HepG2 (cell line): ENCODE results near the gene NTN5. TPM values are rescaled to one million over a fixed set of nuclear protein-coding genes. Genes with fewer than 3 reads are reported as not detected.

Source experiments
- DR1 ChIP-seq: sonication (generic); formaldehyde crosslinking; IDR thresholded peaks from 2 replicates; pipeline ENCODE4 v1.8.0; 2021; ENCODE audit warnings: mild to moderate bottlenecking, missing genetic modification reagents, inconsistent platforms
- GPN1 ChIP-seq: sonication (generic); formaldehyde crosslinking; IDR thresholded peaks from 2 replicates; pipeline ENCODE4 v1.5.1; 2020; ENCODE audit warnings: missing genetic modification reagents, borderline replicate concordance
- IRF1 ChIP-seq: sonication (generic); formaldehyde crosslinking; IDR thresholded peaks from 2 replicates; pipeline ENCODE4 v1.4.0; 2020; ENCODE audit warnings: low read depth, mild to moderate bottlenecking, missing genetic modification reagents
- KDM4B ChIP-seq: sonication (generic); formaldehyde crosslinking; IDR thresholded peaks from 2 replicates; pipeline ENCODE4 v1.4.0; 2020; ENCODE audit warnings: missing genetic modification reagents
- NFE2L1 ChIP-seq: sonication (generic); formaldehyde crosslinking; IDR thresholded peaks from 2 replicates; pipeline ENCODE4 v1.4.0; 2020; ENCODE audit warnings: missing genetic modification reagents, mild to moderate bottlenecking, borderline replicate concordance
- XRCC5 ChIP-seq: fragments of 200-400 bp; formaldehyde crosslinking; optimal IDR thresholded peaks from 2 replicates; pipeline ENCODE3; 2017; ENCODE audit warnings: mild to moderate bottlenecking, low read length
- ZNF124 ChIP-seq: sonication (generic); formaldehyde crosslinking; IDR thresholded peaks from 2 replicates; pipeline ENCODE4 v1.4.0; 2020; ENCODE audit warnings: missing genetic modification reagents
- ZNF160 ChIP-seq: sonication (generic); formaldehyde crosslinking; IDR thresholded peaks from 2 replicates; pipeline ENCODE4 v1.8.0; 2022; ENCODE audit warnings: mild to moderate bottlenecking, inconsistent platforms, missing genetic modification reagents
- ZNF44 ChIP-seq: sonication (generic); formaldehyde crosslinking; IDR thresholded peaks from 2 replicates; pipeline ENCODE4 v1.5.1; 2020; ENCODE audit warnings: mild to moderate bottlenecking, missing genetic modification reagents
- ZNF574 ChIP-seq: sonication (generic); formaldehyde crosslinking; IDR thresholded peaks from 2 replicates; pipeline ENCODE4 v1.4.0; 2020; ENCODE audit warnings: missing genetic modification reagents
- ZNF703 ChIP-seq: sonication (generic); formaldehyde crosslinking; IDR thresholded peaks from 2 replicates; pipeline ENCODE4 v1.5.1; 2020; ENCODE audit warnings: missing genetic modification reagents, mild to moderate bottlenecking, moderate library complexity, borderline replicate concordance
- ZNF768 ChIP-seq: sonication (generic); formaldehyde crosslinking; IDR thresholded peaks from 2 replicates; pipeline ENCODE4 v1.4.0; 2020; ENCODE audit warnings: missing genetic modification reagents
- ZNF879 ChIP-seq: sonication (generic); formaldehyde crosslinking; IDR thresholded peaks from 2 replicates; pipeline ENCODE4 v1.8.1; 2023; ENCODE audit warnings: missing genetic modification reagents
- ZSCAN31 ChIP-seq: sonication (generic); formaldehyde crosslinking; IDR thresholded peaks from 2 replicates; pipeline ENCODE4 v1.5.0; 2020; ENCODE audit warnings: low read depth, mild to moderate bottlenecking, missing genetic modification reagents
- polyA plus RNA-seq, 8 experiments: library from polyadenylated mRNA; depleted of rRNA in 3 of 8; stranded (reverse) in 7 of 8; unstranded in 1 of 8; fragments of >200 nt; fragmentation: Illumina TruSeq in 4 of 8; extraction: Trizol in 4 of 8; gene quantifications; 2 replicates each; pipeline versions ENCODE4 v1.2.1 to v1.2.3, GENCODE V29; 2011 to 2016; ENCODE audit warnings: low read depth in 4 of 8, missing spikeins in 1 of 8, mixed read lengths in 1 of 8; ENCODE audit not compliant: insufficient read depth in 1 of 8
- total RNA-seq, 5 experiments: library from RNA; depleted of rRNA; stranded (reverse); fragments of >200 nt; fragmentation: Illumina TruSeq; extraction: Trizol; gene quantifications; 2 replicates each; pipeline ENCODE4 v1.2.3, GENCODE V29; 2016; ENCODE audit warnings: low read depth in 1 of 5
- TF ChIP-seq, protein P1 (sequence below): IDR thresholded peaks from 2 replicates; pipeline ENCODE4 v1.6.1; 2016; ENCODE audit warnings: mild to moderate bottlenecking
- TF ChIP-seq, protein P2 (sequence below): sonication (generic); formaldehyde crosslinking; IDR thresholded peaks from 2 replicates; pipeline ENCODE4 v1.9.0; 2021; ENCODE audit warnings: mild to moderate bottlenecking, missing genetic modification reagents
- TF ChIP-seq, protein P3 (sequence below): sonication (generic); formaldehyde crosslinking; IDR thresholded peaks from 2 replicates; pipeline ENCODE4 v1.5.0; 2020; ENCODE audit warnings: missing genetic modification reagents, mild to moderate bottlenecking, borderline replicate concordance

Gene NTN5
- total and polyA plus RNA-seq, 2 of the 13 experiments (the other 11 are each of a cell fraction or from before 2014, with no cell fraction given) = 0.05 TPM; not detected in 1

DNA sequence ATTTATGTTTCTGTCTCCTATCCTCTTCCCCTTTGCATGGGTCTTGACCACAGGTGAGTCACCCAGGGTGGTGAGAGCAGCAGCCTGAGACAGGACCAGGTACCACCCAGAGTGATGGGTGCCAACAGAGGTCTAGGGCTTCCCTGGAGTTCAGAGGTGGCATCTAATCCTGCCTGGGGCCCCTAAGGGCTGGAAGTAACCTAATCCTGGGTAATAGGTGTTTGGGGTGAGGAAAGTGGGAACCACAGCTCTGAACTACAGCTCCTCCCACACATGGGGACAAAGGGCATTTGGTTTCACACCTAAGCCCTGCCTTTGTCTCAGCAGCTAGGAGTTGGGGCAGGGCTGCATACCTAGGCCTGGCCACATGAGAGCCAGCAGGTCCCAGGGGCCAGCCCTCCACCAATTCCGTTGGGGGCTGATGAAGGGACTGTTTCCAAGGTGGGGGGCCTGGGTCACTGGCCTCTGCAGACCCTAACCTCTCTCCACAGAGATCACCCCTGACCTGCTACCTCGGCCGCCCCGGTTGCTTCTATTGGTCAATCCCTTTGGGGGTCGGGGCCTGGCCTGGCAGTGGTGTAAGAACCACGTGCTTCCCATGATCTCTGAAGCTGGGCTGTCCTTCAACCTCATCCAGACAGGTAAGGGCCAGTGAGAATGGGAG, 45.5 kb downstream of the NTN5 start (continued):
- TF ChIP-seq DR1 (CRISPR knock-in tag) (peak; percentile 23; the same call in 1 of the 2 replicates), ZNF879 (CRISPR knock-in tag) (no peak), ZNF703 (CRISPR knock-in tag) (no peak), GPN1 (no peak), XRCC5 (no peak), ZNF574 (CRISPR knock-in tag) (peak; percentile 57), ZNF160 (no peak), IRF1 (no peak), ZSCAN31 (0 out of 2 replicates have a peak, but pooled peaks have one; percentile 26), NFE2L1 (peak; percentile 47; the same call in 1 of the 2 replicates), ZNF44 (CRISPR knock-in tag) (no peak), KDM4B (CRISPR knock-in tag) (no peak), ZNF768 (CRISPR knock-in tag) (no peak), ZNF124 (CRISPR knock-in tag) (no peak)
- TF ChIP-seq, protein P1, sequence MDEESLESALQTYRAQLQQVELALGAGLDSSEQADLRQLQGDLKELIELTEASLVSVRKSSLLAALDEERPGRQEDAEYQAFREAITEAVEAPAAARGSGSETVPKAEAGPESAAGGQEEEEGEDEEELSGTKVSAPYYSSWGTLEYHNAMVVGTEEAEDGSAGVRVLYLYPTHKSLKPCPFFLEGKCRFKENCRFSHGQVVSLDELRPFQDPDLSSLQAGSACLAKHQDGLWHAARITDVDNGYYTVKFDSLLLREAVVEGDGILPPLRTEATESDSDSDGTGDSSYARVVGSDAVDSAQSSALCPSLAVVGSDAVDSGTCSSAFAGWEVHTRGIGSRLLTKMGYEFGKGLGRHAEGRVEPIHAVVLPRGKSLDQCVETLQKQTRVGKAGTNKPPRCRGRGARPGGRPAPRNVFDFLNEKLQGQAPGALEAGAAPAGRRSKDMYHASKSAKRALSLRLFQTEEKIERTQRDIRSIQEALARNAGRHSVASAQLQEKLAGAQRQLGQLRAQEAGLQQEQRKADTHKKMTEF = 0 out of 2 replicates have a peak, but pooled peaks have one; percentile 19
- TF ChIP-seq, protein P2, sequence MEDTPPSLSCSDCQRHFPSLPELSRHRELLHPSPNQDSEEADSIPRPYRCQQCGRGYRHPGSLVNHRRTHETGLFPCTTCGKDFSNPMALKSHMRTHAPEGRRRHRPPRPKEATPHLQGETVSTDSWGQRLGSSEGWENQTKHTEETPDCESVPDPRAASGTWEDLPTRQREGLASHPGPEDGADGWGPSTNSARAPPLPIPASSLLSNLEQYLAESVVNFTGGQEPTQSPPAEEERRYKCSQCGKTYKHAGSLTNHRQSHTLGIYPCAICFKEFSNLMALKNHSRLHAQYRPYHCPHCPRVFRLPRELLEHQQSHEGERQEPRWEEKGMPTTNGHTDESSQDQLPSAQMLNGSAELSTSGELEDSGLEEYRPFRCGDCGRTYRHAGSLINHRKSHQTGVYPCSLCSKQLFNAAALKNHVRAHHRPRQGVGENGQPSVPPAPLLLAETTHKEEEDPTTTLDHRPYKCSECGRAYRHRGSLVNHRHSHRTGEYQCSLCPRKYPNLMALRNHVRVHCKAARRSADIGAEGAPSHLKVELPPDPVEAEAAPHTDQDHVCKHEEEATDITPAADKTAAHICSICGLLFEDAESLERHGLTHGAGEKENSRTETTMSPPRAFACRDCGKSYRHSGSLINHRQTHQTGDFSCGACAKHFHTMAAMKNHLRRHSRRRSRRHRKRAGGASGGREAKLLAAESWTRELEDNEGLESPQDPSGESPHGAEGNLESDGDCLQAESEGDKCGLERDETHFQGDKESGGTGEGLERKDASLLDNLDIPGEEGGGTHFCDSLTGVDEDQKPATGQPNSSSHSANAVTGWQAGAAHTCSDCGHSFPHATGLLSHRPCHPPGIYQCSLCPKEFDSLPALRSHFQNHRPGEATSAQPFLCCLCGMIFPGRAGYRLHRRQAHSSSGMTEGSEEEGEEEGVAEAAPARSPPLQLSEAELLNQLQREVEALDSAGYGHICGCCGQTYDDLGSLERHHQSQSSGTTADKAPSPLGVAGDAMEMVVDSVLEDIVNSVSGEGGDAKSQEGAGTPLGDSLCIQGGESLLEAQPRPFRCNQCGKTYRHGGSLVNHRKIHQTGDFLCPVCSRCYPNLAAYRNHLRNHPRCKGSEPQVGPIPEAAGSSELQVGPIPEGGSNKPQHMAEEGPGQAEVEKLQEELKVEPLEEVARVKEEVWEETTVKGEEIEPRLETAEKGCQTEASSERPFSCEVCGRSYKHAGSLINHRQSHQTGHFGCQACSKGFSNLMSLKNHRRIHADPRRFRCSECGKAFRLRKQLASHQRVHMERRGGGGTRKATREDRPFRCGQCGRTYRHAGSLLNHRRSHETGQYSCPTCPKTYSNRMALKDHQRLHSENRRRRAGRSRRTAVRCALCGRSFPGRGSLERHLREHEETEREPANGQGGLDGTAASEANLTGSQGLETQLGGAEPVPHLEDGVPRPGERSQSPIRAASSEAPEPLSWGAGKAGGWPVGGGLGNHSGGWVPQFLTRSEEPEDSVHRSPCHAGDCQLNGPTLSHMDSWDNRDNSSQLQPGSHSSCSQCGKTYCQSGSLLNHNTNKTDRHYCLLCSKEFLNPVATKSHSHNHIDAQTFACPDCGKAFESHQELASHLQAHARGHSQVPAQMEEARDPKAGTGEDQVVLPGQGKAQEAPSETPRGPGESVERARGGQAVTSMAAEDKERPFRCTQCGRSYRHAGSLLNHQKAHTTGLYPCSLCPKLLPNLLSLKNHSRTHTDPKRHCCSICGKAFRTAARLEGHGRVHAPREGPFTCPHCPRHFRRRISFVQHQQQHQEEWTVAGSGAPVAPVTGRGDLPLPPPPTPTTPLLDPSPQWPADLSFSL = no peak
- TF ChIP-seq, protein P3, sequence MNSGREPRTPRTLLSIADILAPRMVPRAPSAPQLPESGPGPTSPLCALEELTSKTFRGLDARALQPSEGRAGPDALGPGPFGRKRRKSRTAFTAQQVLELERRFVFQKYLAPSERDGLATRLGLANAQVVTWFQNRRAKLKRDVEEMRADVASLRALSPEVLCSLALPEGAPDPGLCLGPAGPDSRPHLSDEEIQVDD (CRISPR knock-in tag) = no peak
